GM21526 (cell line): ENCODE measurements around the gene UMAD1.

ENCODE experiments used
- ATAC-seq: cut with Tn5 transposase; IDR thresholded peaks from one replicate; pipeline ENCODE4 v1.9.1; 2021; ENCODE audit warnings: moderate library complexity; ENCODE audit not compliant: unreplicated experiment, low FRiP score

The UMAD1 gene

DNA sequence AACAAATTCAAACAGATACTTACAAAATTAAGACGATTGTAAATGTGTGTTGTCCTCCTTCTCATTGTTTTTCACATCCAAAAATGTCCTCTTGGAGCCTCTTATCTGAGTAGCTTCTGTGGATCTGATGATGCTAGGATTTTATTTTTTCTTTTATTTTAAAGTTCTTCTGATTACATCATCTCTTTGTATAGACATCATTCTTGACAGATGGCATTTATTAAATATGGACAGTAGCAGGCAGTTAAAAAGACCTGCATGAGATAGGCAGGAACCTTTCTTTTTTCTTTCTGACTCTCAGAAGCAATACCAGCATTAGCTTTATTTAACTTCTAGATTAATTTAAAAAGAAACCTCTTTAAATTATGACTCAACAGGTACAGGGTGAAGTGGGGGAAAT lies 77.9 kb downstream of the UMAD1 start, which contains the start of gene RPA3:
Gene RPA3, minus strand, starts transcription at position 116 of the 400 bp plus-strand sequence. CDS start 78,189 bp downstream, outside the sequence.
- no peak for ATAC-seq

DNA sequence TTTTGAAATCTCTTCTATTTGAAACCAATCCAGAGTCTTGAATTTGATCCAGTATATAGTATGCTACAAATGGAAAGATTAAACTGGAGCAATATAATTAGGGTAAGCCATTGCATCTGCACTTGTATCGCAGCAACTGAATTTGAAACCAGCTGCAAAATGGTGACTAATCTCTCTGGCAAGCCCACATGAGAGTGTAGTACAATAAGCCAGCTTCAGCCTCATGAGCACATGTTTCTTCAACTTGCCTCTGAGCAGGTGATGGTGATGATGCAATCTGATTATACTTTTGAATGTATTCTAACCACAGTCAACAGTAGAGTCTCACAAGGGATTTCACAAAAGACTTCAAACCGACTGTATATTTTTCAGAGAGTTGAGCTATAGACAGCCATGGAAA lies 78.7 kb downstream of the UMAD1 start:
- peak; percentile 96 for ATAC-seq

DNA sequence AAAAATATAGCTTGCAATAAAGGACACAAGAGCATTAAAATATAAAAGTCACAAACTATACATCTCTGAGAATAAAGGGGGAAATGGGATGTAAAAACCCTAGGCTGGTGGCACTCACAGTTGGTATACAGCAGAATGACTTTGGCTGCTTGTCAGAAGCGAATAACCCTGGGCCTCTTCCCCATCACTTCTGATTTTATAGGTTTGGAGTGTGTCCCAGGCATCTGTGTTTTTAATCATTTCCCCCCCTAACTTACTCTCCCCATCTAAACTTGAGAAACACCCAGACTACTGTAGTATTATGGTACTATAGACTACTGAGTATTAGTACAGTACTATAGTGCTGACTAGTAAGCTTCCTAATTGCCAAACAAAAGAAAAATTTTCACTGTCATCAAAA lies 79.6 kb downstream of the UMAD1 start:
- ATAC-seq: no peak

DNA sequence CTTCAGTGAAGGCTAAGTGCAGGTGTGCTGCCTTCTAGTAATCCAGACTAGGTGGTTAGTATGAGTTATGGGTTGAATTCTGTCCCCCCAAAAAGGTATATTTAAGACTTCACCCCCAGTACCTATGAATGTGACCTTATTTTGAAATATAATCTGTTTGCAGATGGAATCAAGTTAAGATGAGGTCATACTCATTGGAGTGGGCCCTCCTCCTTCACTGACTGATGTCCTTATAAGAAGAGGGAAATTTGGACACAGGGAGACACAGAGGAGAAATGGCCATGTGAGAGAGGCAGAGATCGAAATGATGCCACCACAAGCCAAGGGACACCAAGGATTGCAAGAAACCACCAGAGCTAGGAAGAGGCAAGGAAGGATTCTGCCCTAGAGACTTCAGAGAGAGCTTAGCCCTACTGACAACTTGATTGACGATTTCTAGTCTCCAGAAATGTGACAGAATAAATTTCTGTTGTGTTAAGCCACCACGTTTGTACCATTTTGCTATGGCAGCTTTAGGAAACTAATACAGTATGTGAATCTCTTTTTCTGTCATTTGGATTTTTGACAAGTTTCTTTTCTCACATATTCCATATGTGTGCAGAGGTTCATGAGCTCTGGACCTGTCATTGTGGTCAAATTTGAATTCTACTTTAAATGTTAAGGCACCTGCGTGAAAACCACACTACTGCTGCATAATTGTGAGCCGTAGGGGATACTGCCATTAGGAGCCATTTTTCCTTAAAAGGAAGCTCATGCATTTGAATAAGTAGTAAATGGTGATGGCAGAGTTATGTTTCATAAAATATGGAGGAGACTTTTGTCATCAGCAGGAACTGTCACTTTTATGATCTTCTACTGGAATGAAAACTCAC lies 80.4 kb downstream of the UMAD1 start:
- ATAC-seq: no peak

DNA sequence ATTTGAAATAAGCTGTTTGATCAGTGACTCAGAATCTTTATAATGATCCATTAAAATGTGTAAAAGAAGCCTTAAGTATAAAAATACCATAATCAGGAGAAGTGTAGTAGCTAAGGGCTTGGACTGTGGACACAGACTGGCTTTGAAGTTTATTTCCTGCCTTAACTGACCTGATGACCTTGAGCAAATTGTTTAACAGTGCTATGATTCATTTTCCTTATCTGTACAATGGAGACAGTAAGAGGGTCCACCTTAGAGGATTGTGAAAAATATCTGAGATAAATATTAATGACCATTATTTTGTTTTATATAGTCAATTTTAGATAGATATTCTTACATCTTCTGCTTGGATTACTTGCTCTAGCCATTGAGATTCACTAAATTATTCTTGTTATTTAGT lies 91.2 kb downstream of the UMAD1 start:
- ATAC-seq: no peak

DNA sequence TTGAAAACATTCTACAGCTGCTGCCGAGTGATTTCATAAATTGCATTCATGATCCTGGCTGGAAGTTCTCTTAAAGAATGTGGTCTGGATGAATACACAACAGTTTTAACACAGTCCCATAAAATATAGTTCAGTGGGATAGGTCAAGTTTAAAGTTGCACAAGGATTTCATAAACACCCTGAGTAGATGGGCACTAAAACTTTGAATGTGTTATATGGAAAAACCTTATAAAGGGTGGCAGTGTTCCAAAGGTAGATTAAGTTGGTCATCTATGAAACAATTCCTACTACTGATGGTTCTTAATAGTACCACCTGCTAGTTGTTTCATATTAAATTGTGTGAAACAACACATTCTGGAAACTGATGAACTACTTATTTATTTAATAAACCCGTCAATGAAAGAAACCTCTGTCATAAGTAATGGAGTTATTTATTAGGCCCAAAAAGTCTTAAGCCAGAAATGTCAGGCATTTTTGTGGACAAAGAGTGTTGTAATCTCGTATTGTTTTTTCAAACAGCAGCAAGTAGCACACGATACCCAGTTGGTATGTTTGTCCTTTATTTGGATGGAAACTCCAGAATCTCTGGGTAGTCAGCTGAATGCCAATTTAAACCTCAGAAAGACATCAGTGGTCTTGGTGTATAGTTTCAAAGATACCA lies 92.2 kb downstream of the UMAD1 start:
- ATAC-seq: no peak

DNA sequence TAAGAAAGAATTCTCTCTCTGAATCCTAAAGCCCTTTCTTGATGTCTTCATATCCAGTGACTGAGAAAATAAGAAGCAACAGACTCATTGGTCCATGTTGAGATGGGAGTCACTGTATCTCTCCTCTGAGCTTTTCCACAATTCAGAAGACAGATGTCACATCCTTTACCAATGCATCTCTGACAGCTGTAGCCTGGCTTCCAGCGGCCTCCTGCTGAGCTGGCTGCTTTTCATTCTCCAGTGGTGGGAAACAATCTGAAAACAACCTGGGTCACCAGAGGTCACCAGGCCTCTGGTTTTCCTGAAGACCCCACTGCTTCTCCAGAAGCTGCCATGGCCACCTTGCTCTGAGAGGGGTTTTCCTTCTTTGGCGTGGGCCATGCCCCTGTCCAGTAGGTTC lies 96.1 kb downstream of the UMAD1 start:
- ATAC-seq: no peak

DNA sequence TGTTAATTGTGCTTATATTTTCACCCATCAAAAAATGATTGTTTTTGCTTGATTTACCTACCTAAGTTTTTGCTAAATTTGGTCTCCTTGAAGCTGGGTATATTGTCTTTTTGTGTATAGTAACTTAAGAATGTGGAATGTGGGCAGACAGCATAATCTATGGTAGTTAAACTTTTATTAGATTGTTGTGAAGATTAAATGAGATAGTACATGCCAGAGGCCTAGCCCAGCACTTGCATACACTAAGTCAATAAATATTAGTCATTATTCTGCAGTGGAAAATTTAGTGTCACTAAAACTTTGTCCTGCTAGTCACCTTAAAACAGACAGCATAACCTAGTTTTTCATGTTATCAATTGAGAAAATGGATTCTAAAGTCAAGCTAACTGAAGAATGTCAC lies 97.1 kb downstream of the UMAD1 start:
- ATAC-seq: no peak

DNA sequence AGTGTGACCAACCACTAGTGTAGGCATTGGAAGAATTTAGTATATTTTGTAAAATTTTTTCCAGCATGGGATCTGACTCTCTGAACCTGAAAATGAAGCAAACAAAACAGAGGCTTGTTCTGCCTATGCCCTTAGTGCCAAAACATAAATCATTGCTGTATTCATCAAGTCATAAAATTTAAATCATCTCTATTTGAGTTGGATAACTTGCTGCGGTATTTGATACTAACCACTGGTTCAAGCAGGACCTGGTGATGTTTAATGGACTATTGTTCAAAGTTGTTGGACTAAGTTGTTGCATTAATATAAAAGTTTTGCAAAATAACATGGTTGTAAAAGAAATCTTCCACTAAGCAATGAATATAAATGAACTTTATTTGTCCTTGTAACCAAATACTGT lies 97.6 kb downstream of the UMAD1 start:
- ATAC-seq: no peak

DNA sequence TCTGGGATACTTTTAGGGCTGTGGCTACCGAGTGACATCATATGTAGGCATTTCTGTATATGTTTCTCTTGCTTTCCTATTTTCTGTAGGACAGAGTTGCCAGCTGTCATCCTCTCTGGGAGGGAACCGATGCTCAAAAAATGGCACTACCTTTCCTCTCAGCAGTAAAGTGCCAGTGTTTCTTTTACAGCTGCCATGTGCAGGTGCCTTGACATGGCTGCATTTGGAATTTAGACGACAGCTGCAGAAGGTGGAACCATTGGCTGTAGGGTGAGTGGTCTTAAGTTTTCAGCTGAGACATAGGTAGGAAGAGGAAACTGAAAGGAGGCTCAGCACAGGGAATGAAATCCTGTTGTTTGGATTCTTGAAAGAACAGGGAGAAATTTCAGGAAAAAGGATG lies 98.1 kb downstream of the UMAD1 start:
- no peak for ATAC-seq

DNA sequence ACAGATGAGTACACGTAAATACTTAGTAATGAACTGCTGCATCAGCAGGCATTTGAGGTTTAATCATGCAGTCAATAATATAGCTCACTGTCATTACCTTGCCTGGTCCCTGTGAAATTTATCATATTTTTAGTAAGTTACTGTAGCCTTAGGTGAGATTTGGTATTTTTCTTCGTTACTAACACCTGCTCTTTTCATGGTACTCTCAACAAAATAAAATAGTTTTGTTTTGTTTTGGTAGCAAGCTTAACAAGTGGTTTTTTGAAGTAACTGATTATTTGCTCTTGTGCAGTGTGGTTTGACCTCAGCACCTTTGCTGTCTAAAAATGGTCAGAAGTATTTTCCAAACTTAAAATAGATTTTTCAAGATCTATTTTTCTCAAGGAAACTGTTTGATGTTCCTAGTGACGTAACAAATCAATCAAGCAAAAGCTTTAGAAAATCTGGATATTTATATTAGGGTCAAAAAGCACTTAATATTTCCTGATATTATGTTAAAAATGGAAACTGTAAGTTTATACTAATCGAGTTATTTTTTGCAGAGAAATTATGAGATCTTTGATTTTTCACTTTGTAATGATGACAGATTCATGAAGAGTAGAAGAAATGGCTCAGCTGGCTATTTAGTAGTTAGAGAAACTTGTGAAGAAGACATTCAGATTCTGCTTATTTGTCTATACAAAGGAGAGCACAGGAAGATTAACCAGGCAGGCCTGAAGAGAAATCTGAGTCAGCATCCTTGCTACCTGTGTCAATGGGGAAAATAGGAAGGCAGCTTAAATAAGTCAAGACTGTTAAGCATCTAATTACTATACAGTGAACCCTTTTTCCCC lies 98.9 kb downstream of the UMAD1 start:
- ATAC-seq: no peak

DNA sequence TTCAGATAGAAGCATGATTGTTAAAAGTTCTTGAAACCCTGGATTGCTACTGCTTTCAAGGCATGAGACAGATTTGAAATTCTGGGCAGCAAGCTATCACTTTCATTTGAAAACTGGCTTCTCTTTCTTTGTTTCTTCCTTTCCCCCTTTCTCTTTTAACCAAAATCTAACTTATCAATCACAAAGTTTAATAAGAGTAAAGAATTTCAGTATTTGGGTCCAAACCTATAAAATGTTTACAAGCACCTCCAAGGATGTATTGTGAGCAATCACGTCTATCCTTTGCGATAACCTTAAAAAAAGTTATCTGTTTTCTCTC lies 99.4 kb downstream of the UMAD1 start:
- ATAC-seq: no peak

DNA sequence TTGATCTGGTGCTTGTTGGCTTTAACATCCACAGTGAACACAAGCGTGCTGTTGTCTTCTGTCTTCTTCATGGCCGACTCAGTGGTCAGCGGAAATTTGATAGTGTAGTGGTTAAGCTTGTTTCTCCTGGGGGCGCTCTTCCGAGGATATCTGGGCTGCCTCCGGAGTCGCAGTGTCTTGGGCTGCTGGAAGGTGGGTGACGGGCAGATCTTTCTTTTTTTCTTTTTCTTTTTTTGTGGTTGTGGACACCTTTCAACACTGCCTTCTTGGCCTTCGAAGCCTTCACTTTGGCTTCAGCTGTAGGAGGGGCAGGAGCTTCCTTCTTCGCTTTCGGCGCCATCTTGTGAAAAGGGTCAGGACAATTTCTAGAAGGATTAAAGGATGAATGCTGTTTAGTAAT lies 101.7 kb downstream of the UMAD1 start:
- ATAC-seq: no peak

DNA sequence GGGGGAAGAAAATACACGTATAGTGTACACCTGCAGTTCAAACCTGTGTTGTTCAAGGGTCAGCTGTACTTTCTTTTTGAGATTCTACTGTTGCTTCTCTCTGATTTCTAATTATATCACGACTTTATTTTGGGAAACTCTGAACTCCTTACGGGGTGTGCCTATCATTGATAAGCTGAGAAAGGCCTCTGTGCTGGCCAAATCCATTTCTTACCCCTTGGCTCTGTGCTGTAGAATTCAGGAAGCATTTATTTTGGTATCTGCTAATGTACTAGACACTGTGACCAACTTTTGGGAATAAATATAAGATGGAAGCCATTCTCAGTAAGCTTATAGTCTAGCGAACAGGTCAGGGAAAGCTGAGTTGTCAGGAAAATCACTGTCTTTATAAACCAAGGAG lies 104.7 kb downstream of the UMAD1 start:
- ATAC-seq: no peak

DNA sequence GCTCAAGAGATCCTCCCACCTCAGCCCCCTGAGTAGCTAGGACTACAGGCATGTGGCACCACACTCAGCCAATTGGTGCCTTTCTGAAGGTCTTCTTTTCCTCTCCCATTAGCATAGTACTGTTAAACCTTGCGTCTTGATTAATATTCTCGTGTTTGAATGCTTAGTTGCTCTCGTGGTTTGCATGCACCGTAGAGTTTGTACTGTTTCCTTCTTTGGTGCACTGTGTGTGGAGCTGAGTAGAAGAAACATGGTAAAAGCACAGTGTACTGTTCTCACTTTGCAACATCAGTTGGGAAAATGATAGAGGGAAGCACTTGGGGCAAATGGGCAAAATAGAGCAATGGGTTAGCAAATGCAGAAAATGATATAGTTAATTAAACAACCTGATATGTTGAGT lies 105.4 kb downstream of the UMAD1 start:
- ATAC-seq: no peak

DNA sequence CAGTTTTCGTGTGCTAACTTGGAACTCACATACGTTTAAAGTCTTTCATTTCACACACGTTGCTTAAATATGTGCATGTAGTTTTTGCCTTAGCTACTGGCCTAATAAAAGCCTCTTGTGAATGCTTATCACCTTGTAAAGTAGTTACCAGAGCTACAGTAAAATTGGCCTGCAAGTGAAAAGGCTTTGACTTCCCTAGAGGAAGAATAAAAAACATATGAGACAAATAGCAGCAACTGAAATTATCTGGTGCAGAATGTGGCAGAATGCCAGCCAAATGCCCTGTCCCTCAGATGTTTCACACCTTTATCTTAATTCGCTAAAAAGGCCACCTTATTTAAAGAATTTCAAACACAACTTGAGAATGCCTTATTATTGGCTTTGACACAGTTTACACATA lies 105.9 kb downstream of the UMAD1 start:
- ATAC-seq: no peak

DNA sequence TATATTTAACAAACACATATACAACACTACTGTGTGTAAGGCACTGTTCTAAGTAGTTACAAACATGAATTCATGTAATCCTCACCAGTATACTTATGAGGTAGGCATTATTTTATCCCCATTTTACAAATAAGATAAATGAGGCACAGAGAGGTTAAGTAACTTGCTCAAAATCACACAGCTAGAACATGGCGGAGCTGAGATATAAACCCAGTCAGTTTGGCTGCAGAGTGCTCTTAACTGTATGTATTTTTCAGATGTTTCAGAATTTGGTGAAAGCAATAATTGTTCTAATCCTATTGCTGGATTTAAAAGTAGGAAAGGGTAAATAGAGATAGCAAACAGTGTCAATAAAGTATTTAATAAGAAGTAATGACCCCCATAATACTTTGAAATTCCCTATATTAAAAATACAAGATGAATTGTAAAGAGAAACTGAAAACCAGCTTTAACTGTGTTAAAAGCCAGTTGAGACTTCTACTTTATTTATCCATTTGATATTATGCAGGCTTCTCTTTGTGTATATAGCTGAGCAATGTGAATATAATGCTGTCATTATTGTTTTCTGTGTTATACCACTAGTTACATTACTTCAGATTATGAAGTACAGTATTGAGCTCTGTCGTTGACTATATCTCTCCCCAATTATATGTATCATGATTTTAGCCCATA lies 110.2 kb downstream of the UMAD1 start:
- ATAC-seq: no peak

DNA sequence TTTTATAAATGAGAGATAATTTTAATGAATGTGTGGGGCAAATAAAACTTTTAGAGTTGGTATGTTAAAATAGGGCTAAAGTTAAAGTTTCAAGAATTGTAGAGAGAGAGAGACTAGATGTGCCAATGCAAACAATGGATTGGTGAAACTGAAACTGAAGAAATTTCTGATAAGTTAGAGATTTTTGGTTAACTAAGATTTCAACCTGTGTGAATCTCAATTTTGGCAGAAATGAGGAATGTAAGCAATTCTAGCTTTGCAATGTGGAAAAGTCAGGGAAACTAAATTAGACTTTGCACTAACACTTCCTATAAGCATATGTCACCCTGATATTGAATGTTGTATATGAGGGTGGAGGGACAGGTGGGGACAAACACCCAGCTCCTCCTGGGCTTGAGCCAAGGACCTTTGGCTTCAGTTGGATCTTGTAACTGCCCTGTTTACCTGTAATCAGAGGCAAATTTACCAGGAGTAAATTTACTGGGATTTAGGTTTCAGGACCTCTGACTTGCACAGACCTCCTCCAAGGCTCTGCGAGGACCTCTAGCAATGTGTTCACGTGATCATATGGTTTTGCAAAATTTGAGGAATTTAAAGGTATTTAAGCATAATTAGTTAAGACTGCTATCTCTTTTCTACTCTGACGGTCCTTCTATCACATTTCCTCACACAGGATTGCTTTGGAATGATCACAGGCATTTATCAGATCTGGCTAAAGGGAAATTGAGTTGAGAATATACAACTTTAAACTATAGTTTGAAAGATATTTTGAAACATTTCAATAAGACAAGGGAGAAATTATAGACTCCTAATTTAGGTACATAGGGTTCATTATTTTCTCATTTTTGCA lies 110.9 kb downstream of the UMAD1 start:
- no peak for ATAC-seq

DNA sequence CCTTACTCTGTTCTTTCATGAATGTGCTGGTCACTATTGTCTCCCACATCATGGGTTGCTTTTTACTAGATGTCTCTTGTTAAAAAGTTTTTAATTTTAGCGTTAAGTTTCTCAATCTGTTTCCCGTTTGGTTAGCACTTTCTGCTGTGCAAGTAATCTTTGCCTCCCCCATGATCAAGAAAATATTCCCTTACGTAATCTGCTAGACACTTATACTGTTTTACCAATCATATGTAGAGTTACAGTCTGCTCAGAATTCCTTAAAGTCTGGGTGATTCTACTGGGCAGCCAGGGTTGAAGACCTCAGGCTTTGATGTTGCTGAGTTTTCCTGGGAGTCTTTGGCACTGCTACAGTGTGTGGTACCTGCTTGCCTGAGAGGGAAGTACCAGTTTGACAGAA lies 116.0 kb downstream of the UMAD1 start:
- ATAC-seq: no peak

DNA sequence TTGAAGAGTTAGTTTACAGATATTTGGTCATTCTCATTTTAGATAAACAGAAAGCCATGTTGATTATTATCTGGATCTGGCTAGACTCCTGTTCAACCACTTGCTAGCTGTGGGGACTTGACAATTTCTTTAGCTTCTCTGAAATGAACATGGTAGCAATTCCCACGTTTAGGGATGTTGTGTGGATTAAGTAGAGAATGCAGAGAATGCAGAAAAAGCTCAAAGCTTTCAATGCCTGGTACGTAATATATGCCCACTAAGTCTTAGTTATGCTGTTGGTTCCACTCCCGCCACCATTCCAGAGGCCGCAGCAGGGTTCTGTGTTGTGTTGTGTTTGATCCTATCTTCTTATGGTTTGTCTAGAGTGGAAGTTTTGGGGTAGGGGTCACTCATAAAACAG lies 117.0 kb downstream of the UMAD1 start:
- ATAC-seq: no peak
